ENCODE results near the gene INKA1. TPM values are rescaled to one million over a fixed set of nuclear protein-coding genes. Genes with fewer than 3 reads are reported as not detected.

The INKA1 gene
- total RNA-seq, 1 experiment from 2014 or later, result 1.3 TPM

- H3K36me3 ChIP-seq (ENCODE audit: low read depth, low read length), result peaks cover 5% of the 10 kb centered on the region; the same call in 1 of the 2 replicates
- peak overlapping the region; percentile 45 for H3K27ac ChIP-seq (ENCODE audit: low read length)
- no peaks in the 10 kb centered on the region for H3F3A ChIP-seq (ENCODE audit: low read length, unreplicated experiment)
- intact Hi-C loops (cut with micrococcal nuclease), result loop anchor here (1.0 to 5.0 kb wide), 2 partner anchors 61 to 117 kb away; partner anchors contain the start of gene MST1R
- H3K9me3 ChIP-seq (ENCODE audit: low read length), result no peaks in the 10 kb centered on the region
- H3K4me1 ChIP-seq (ENCODE audit: insufficient read depth, low read length), result peaks cover 14% of the 10 kb centered on the region
- H3K4me2 ChIP-seq (ENCODE audit: low read length), result peak overlapping the region; percentile 93
- BruUV-seq (replicated peaks), result TSS peak; percentile 50
- no peaks in the 10 kb centered on the region for H4K20me1 ChIP-seq (ENCODE audit: low read length)
- ATAC-seq (peak; percentile 49), DNase-seq (peak; percentile 25)
- TF ChIP-seq EZH2phosphoT487 (IDR thresholded peaks at IDR 0.05; ENCODE audit: borderline replicate concordance, low read length), result no peak
- TF ChIP-seq, protein P1, sequence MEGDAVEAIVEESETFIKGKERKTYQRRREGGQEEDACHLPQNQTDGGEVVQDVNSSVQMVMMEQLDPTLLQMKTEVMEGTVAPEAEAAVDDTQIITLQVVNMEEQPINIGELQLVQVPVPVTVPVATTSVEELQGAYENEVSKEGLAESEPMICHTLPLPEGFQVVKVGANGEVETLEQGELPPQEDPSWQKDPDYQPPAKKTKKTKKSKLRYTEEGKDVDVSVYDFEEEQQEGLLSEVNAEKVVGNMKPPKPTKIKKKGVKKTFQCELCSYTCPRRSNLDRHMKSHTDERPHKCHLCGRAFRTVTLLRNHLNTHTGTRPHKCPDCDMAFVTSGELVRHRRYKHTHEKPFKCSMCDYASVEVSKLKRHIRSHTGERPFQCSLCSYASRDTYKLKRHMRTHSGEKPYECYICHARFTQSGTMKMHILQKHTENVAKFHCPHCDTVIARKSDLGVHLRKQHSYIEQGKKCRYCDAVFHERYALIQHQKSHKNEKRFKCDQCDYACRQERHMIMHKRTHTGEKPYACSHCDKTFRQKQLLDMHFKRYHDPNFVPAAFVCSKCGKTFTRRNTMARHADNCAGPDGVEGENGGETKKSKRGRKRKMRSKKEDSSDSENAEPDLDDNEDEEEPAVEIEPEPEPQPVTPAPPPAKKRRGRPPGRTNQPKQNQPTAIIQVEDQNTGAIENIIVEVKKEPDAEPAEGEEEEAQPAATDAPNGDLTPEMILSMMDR (conservative IDR thresholded peaks at IDR 0.05; ENCODE audit: low read depth, low read length), result no peak
- TF ChIP-seq EZH2 (IDR thresholded peaks at IDR 0.05; ENCODE audit: low read length, unreplicated experiment), result no peak
- no peaks in the 10 kb centered on the region for H3K9me2 ChIP-seq (replicated peaks; ENCODE audit: low read length)
- ChIA-PET POLR2A (ENCODE audit: unreplicated experiment) (interaction anchor here (0.6 to 0.7 kb wide), 2 partner anchors 14 to 119 kb away, joined by 3 to 6 read pairs; no protein-coding TSS in a partner anchor), CTCF (interaction anchor here (1.2 kb wide), 1 partner anchor 84 kb away, joined by 3 read pairs; no protein-coding TSS in a partner anchor)
- H3K4me3 ChIP-seq (ENCODE audit: low read length), result peak overlapping the region; percentile 87
- H3K27me3 ChIP-seq (ENCODE audit: low read length), result no peaks in the 10 kb centered on the region
- H3K79me2 ChIP-seq (ENCODE audit: low read length), result peaks cover 52% of the 10 kb centered on the region
- peak overlapping the region; percentile 90 for H2AFZ ChIP-seq (ENCODE audit: low read length)
- peak overlapping the region; percentile 92 for H3K9ac ChIP-seq (ENCODE audit: low read length)
These were observed 17.3 kb upstream of the INKA1 start for GRCh38 chr3:49785565-49786356.

GRCh38 chr3:49786357-49787181 lies 16.5 kb upstream of the INKA1 start, which contains the start of gene IP6K1:
IP6K1 (minus strand) TSS chr3:49786542; CDS start chr3:49748040, 38,502 bp downstream.
- Histone ChIP-seq H3F3A (ENCODE audit: low read length, unreplicated experiment) (no peaks in the 10 kb centered on the region), H4K20me1 (ENCODE audit: low read length) (no peaks in the 10 kb centered on the region), H3K9ac (ENCODE audit: low read length) (peak within 1 kb of the TSS; percentile 92), H2AFZ (ENCODE audit: low read length) (peak within 1 kb of the TSS; percentile 90), H3K4me1 (ENCODE audit: insufficient read depth, low read length) (peaks cover 14% of the 10 kb centered on the region), H3K9me3 (ENCODE audit: low read length) (no peaks in the 10 kb centered on the region), H3K4me2 (ENCODE audit: low read length) (peak within 1 kb of the TSS; percentile 93), H3K36me3 (ENCODE audit: low read depth, low read length) (peaks cover under 1% of the 10 kb centered on the region; the same call in 1 of the 2 replicates), H3K4me3 (ENCODE audit: low read length) (peak within 1 kb of the TSS; percentile 87), H3K79me2 (ENCODE audit: low read length) (peaks cover 44% of the 10 kb centered on the region), H3K27ac (ENCODE audit: low read length) (peak within 1 kb of the TSS; percentile 50), H3K27me3 (ENCODE audit: low read length) (no peaks in the 10 kb centered on the region), H3K9me2 (replicated peaks; ENCODE audit: low read length) (no peaks in the 10 kb centered on the region)
- ChIA-PET POLR2A (ENCODE audit: unreplicated experiment) (interaction anchor here (0.5 to 0.7 kb wide), 3 partner anchors 15 to 143 kb away, joined by 3 to 6 read pairs (median 4); partner anchors contain the start of gene MON1A), CTCF (interaction anchor here (1.2 kb wide), 1 partner anchor 85 kb away, joined by 3 read pairs; no protein-coding TSS in a partner anchor)
- intact Hi-C loops (cut with micrococcal nuclease), result loop anchor here (1.0 to 5.0 kb wide), 2 partner anchors 62 to 116 kb away; partner anchors contain the start of gene MST1R
- no TSS peak for BruUV-seq (replicated peaks)
- TF ChIP-seq EZH2 (IDR thresholded peaks at IDR 0.05; ENCODE audit: low read length, unreplicated experiment) (no peak), EZH2phosphoT487 (IDR thresholded peaks at IDR 0.05; ENCODE audit: borderline replicate concordance, low read length) (no peak)
- TF ChIP-seq, protein P1 (conservative IDR thresholded peaks at IDR 0.05; ENCODE audit: low read depth, low read length), result no peak
- DNase-seq (peak; percentile 100), ATAC-seq (peak; percentile 99)

All from PC-3 (cell line).